HG02623 (cell line): ENCODE results near the gene TMEM123.
A peak's percentile ranks its signal among the peaks of the same experiment; 100 is the strongest.

ENCODE experiments used
- ATAC-seq: cut with Tn5 transposase; IDR thresholded peaks from one replicate; pipeline ENCODE4 v1.9.1; 2021; ENCODE audit warnings: moderate library complexity; ENCODE audit not compliant: unreplicated experiment

The TMEM123 gene

GRCh38 chr11:102428696-102429095 lies 23.9 kb downstream of the TMEM123 start:
- no peak for ATAC-seq

- ATAC-seq: no peak
Observed at GRCh38 chr11:102427068-102427467, 25.5 kb downstream of the TMEM123 start.

GRCh38 chr11:102426570-102426969 lies 26.0 kb downstream of the TMEM123 start:
- ATAC-seq: no peak

- no peak for ATAC-seq
Observed at GRCh38 chr11:102426000-102426399, 26.6 kb downstream of the TMEM123 start.

GRCh38 chr11:102423936-102424335 lies 28.6 kb downstream of the TMEM123 start:
- no peak for ATAC-seq

GRCh38 chr11:102422817-102423712 lies 29.5 kb downstream of the TMEM123 start:
- no peak for ATAC-seq

- no peak for ATAC-seq
Observed at GRCh38 chr11:102421261-102421660, 31.3 kb downstream of the TMEM123 start.

GRCh38 chr11:102420547-102420946 lies 32.0 kb downstream of the TMEM123 start:
- ATAC-seq: peak; percentile 76

- ATAC-seq: no peak
Observed at GRCh38 chr11:102419181-102419580, 33.4 kb downstream of the TMEM123 start.

GRCh38 chr11:102416976-102417375 lies 35.6 kb downstream of the TMEM123 start:
- ATAC-seq: no peak

GRCh38 chr11:102415304-102415916 lies 37.2 kb downstream of the TMEM123 start:
- no peak for ATAC-seq

GRCh38 chr11:102414559-102414958 lies 38.0 kb downstream of the TMEM123 start:
- ATAC-seq: no peak

- ATAC-seq: no peak
Observed at GRCh38 chr11:102413497-102413896, 39.1 kb downstream of the TMEM123 start.

GRCh38 chr11:102411142-102411541 lies 41.4 kb downstream of the TMEM123 start:
- no peak for ATAC-seq

- ATAC-seq: no peak
Observed at GRCh38 chr11:102410382-102410784, 42.2 kb downstream of the TMEM123 start.

- ATAC-seq: no peak
Observed at GRCh38 chr11:102408339-102408738, 44.2 kb downstream of the TMEM123 start.

- no peak for ATAC-seq
Observed at GRCh38 chr11:102407901-102408300, 44.7 kb downstream of the TMEM123 start.

- ATAC-seq: no peak
Observed at GRCh38 chr11:102406099-102406498, 46.5 kb downstream of the TMEM123 start.

- no peak for ATAC-seq
Observed at GRCh38 chr11:102405501-102405900, 47.1 kb downstream of the TMEM123 start.

GRCh38 chr11:102402548-102402947 lies 50.0 kb downstream of the TMEM123 start:
- no peak for ATAC-seq

- no peak for ATAC-seq
Observed at GRCh38 chr11:102401905-102402304, 50.7 kb downstream of the TMEM123 start.

GRCh38 chr11:102400603-102401002 lies 52.0 kb downstream of the TMEM123 start:
- no peak for ATAC-seq
